B cell (primary cell): ENCODE data around the gene LRCH2. TPM values are rescaled to one million over a fixed set of nuclear protein-coding genes. Genes with fewer than 3 reads are reported as not detected.

Experiments used
- ATAC-seq: fragments of 200-7000 bp; cut with Tn5 transposase; one replicate; pipeline ENCODE4 v1.10.0; 2021; ENCODE audit warnings: low read depth, mild to moderate bottlenecking, moderate number of reproducible peaks, moderate library complexity
- CTCF ChIA-PET: fragments of 350-600 bp; sonication (Branson Sonifier 250); formaldehyde crosslinking; loops from one replicate; lab custom pipeline; 2021; ENCODE audit warnings: antibody characterized with exemption, inconsistent platforms; lab: Charles Lee
- POLR2A ChIA-PET: fragments of 350-600 bp; sonication (Branson Sonifier 250); formaldehyde crosslinking; loops from one replicate; lab custom pipeline; 2021; ENCODE audit warnings: antibody characterized with exemption; lab: Charles Lee
- DNase-seq: peaks from one replicate; pipeline ENCODE4 v3.0.0; 2013
- H2AFZ ChIP-seq: 2 replicates; pipeline ENCODE4 v1.6.1; 2012; ENCODE audit warnings: mild to moderate bottlenecking, low read depth, low read length; ENCODE audit not compliant: insufficient read depth, poor library complexity, severe bottlenecking
- H3K27ac ChIP-seq, 2 donors: 1 replicate in 1 of 2; 2 replicates in 1 of 2; pipeline ENCODE4 v1.5.1; 2012 to 2013; ENCODE audit warnings: low read length in 2 of 2, mild to moderate bottlenecking in 2 of 2, moderate library complexity in 1 of 2
- H3K27me3 ChIP-seq, 4 experiments: fragments of 200-600 bp in 1 of 4; sonication (generic) in 1 of 4; replicated peaks in 1 of 4; 1 replicate in 2 of 4; 2 replicates in 2 of 4; pipeline versions ENCODE4 v1.6.1 to v1.7.0; 2013 to 2016; ENCODE audit warnings: low read length in 3 of 4, mild to moderate bottlenecking in 2 of 4, mixed read lengths in 1 of 4, moderate library complexity in 1 of 4; ENCODE audit not compliant: insufficient read depth in 4 of 4, control insufficient read depth in 3 of 4; ENCODE audit errors: control extremely low read depth in 1 of 4
- H3K36me3 ChIP-seq, 2 experiments: replicated peaks in 1 of 2; 1 replicate in 1 of 2; 2 replicates in 1 of 2; pipeline versions ENCODE4 v1.6.1 to v1.7.1; 2013; ENCODE audit warnings: low read length in 1 of 2; ENCODE audit not compliant: insufficient read depth in 2 of 2, control insufficient read depth in 1 of 2; ENCODE audit errors: control extremely low read depth in 1 of 2, extremely low read depth in 1 of 2
- H3K4me1 ChIP-seq, 2 donors: fragments of 200-600 bp in 1 of 2; sonication (generic) in 1 of 2; 1 replicate in 1 of 2; 2 replicates in 1 of 2; pipeline versions ENCODE4 v1.5.1 to v1.6.1; 2013 to 2017; ENCODE audit warnings: low read length in 2 of 2; ENCODE audit not compliant: control insufficient read depth in 2 of 2, insufficient read depth in 2 of 2
- H3K4me2 ChIP-seq: replicated peaks from 2 replicates; pipeline ENCODE3; 2012; ENCODE audit warnings: mild to moderate bottlenecking, low read depth, low read length; ENCODE audit not compliant: poor library complexity, severe bottlenecking
- H3K4me3 ChIP-seq, 5 experiments: fragments of 200-600 bp in 1 of 5; sonication (generic) in 1 of 5; 1 replicate in 3 of 5; 2 replicates in 2 of 5; pipeline versions ENCODE4 v1.5.1 to v1.7.0; 2011 to 2016; ENCODE audit warnings: low read length in 4 of 5, mild to moderate bottlenecking in 4 of 5, low read depth in 2 of 5, control low read depth in 1 of 5, moderate library complexity in 1 of 5; ENCODE audit not compliant: insufficient read depth in 1 of 5; ENCODE audit errors: control extremely low read depth in 1 of 5, extremely low read depth in 1 of 5
- H3K79me2 ChIP-seq: fragments of 200-600 bp; sonication (generic); one replicate; pipeline ENCODE4 v1.6.0; 2016; ENCODE audit warnings: low read length; ENCODE audit not compliant: control insufficient read depth, insufficient read depth
- H3K9ac ChIP-seq: fragments of 200-600 bp; sonication (generic); 2 replicates; pipeline ENCODE4 v1.6.1; 2017; ENCODE audit warnings: mild to moderate bottlenecking, low read length, moderate library complexity
- H3K9me3 ChIP-seq, 3 donors: one replicate each; pipeline versions ENCODE4 v1.6.1 to v1.7.1; 2013; ENCODE audit warnings: low read length in 2 of 3; ENCODE audit not compliant: control insufficient read depth in 2 of 3, insufficient read depth in 1 of 3; ENCODE audit errors: control extremely low read depth in 1 of 3
- H4K20me1 ChIP-seq: 2 replicates; pipeline ENCODE4 v1.6.0; 2012; ENCODE audit warnings: mild to moderate bottlenecking, low read length; ENCODE audit not compliant: insufficient read depth, control insufficient read depth, poor library complexity, severe bottlenecking
- H3K27ac Mint-ChIP-seq: one replicate; pipeline ENCODE4 v1.8.0; 2021; ENCODE audit warnings: mixed read lengths
- H3K27me3 Mint-ChIP-seq: one replicate; pipeline ENCODE4 v1.8.0; 2021; ENCODE audit warnings: mixed read lengths
- H3K4me1 Mint-ChIP-seq: one replicate; pipeline ENCODE4 v1.8.0; 2021; ENCODE audit warnings: mixed read lengths
- H3K4me3 Mint-ChIP-seq: one replicate; pipeline ENCODE4 v1.8.0; 2021; ENCODE audit warnings: mixed read lengths
- H3K9me3 Mint-ChIP-seq: one replicate; pipeline ENCODE4 v1.8.0; 2022; ENCODE audit warnings: mixed read lengths; ENCODE audit not compliant: insufficient read depth
- CTCF ChIP-seq: fragments of 200-600 bp; IDR thresholded peaks from one replicate; pipeline ENCODE4 v1.8.0; 2022; ENCODE audit warnings: antibody characterized with exemption, mild to moderate bottlenecking
- EZH2 ChIP-seq: IDR thresholded peaks from 2 replicates; pipeline ENCODE4 v1.6.1; 2012; ENCODE audit warnings: borderline replicate concordance, low read depth, mild to moderate bottlenecking, moderate library complexity, low read length; ENCODE audit not compliant: insufficient read depth, poor library complexity, severe bottlenecking
- WGBS: methylation state at CpG from one replicate; pipeline ENCODE4 v1.1.5; 2013; ENCODE audit warnings: missing lambda C conversion rate; ENCODE audit not compliant: insufficient coverage; 5-methylcytosine and 5-hydroxymethylcytosine counted together
- intact Hi-C: fragments of 100-400 bp; cut with micrococcal nuclease; formaldehyde crosslinking; loops from one replicate; pipeline ENCODE4 v1.10.0; 2022
- polyA plus RNA-seq: library from polyadenylated mRNA; depleted of rRNA; stranded (reverse); fragments of >200 nt; gene quantifications from 2 replicates; pipeline ENCODE4 v1.2.3, GENCODE V29; 2012
- total RNA-seq, 2 donors: library from RNA; stranded (reverse); fragments of 120-200 nt in 1 of 2; gene quantifications; 1 replicate in 1 of 2; 2 replicates in 1 of 2; pipeline versions ENCODE4 v1.2.3 to v1.2.4, GENCODE V29; 2013 to 2022

Gene LRCH2
- total and polyA plus RNA-seq, 2 donors (not counting 1 experiment from before 2014, with no cell fraction given) = not detected

GRCh38 chrX:115134382-115134781, 99.5 kb downstream of the LRCH2 start:
- Mint-ChIP-seq H3K27me3 (no peaks in the 10 kb centered on the region), H3K27ac (no peak overlapping the region), H3K4me1 (no peaks in the 10 kb centered on the region), H3K4me3 (no peak overlapping the region), H3K9me3 (peaks cover 2% of the 10 kb centered on the region)
- intact Hi-C loops = no loop called here
- DNase-seq (no peak), ATAC-seq (no peak)
- Histone ChIP-seq H3K79me2 (no peaks in the 10 kb centered on the region), H3K27ac (no peak overlapping the region), H3K27me3 (no peaks in the 10 kb centered on the region), H2AFZ (no peak overlapping the region), H3K4me3 (no peak overlapping the region), H3K4me1 (no peaks in the 10 kb centered on the region), H3K36me3 (no peaks in the 10 kb centered on the region), H4K20me1 (no peaks in the 10 kb centered on the region), H3K4me2 (no peak overlapping the region), H3K9me3 (no peaks in the 10 kb centered on the region), H3K9ac (no peak overlapping the region)
- no CpG with 5 or more reads among the region's 3 CpGs for WGBS
- CTCF ChIA-PET = no interaction called here
- TF ChIP-seq CTCF = no peak
- no peak for TF ChIP-seq EZH2
- POLR2A ChIA-PET = no interaction called here

- H3K4me3 ChIP-seq = no peak overlapping the region
- TF ChIP-seq CTCF (no peak), EZH2 (no peak)
- H3K27me3 ChIP-seq = no peaks in the 10 kb centered on the region
- intact Hi-C loops = no loop called here
- no peaks in the 10 kb centered on the region for H3K4me1 Mint-ChIP-seq
- no peak overlapping the region for H3K27ac Mint-ChIP-seq
- no peak overlapping the region for H3K9ac ChIP-seq
- H3K27ac ChIP-seq = no peak overlapping the region
- no peaks in the 10 kb centered on the region for H3K79me2 ChIP-seq
- H2AFZ ChIP-seq = no peak overlapping the region
- no peaks in the 10 kb centered on the region for H3K4me1 ChIP-seq
- no peak overlapping the region for H3K4me3 Mint-ChIP-seq
- DNase-seq = no peak
- no peak overlapping the region for H3K4me2 ChIP-seq
- CTCF ChIA-PET = no interaction called here
- no peaks in the 10 kb centered on the region for H3K9me3 Mint-ChIP-seq
- no peaks in the 10 kb centered on the region for H4K20me1 ChIP-seq
- no peak for ATAC-seq
- no peaks in the 10 kb centered on the region for H3K9me3 ChIP-seq
- no peaks in the 10 kb centered on the region for H3K27me3 Mint-ChIP-seq
- POLR2A ChIA-PET = no interaction called here
- no peaks in the 10 kb centered on the region for H3K36me3 ChIP-seq
These were observed 121.5 kb downstream of the LRCH2 start for GRCh38 chrX:115112411-115112810.
